ENCODE results near the gene DACH2. TPM values are rescaled to one million over a fixed set of nuclear protein-coding genes. Genes with fewer than 3 reads are reported as not detected.

Gene DACH2
- total RNA-seq, 2 donors from 2014 or later: not detected

DNA sequence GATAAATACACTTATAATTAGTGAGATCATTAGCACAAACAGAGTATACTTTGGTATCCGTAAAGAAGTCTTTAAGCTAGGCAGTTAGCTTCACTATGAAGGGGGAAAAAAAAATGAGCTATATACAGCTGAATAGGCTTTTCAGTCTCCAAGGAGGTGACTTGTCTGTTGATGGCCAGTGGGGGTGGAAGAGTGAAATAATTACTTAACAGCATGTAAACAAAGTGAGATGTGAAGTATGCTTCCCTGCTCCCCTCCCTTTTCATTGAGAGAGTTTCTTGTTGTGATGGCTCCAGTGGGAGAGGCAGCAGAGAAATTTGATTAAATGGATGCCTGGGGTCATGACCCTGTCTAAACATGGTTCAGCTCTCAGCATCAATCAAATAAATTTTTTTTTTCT is 180.9 kb downstream of the DACH2 start:
- no peaks in the 10 kb centered on the region for H3K36me3 ChIP-seq
- DNase-seq (ENCODE audit: low spot score): no peak
- no peak overlapping the region for H3K27ac ChIP-seq
- H3K9me3 ChIP-seq: no peaks in the 10 kb centered on the region
- TF ChIP-seq, protein P1, sequence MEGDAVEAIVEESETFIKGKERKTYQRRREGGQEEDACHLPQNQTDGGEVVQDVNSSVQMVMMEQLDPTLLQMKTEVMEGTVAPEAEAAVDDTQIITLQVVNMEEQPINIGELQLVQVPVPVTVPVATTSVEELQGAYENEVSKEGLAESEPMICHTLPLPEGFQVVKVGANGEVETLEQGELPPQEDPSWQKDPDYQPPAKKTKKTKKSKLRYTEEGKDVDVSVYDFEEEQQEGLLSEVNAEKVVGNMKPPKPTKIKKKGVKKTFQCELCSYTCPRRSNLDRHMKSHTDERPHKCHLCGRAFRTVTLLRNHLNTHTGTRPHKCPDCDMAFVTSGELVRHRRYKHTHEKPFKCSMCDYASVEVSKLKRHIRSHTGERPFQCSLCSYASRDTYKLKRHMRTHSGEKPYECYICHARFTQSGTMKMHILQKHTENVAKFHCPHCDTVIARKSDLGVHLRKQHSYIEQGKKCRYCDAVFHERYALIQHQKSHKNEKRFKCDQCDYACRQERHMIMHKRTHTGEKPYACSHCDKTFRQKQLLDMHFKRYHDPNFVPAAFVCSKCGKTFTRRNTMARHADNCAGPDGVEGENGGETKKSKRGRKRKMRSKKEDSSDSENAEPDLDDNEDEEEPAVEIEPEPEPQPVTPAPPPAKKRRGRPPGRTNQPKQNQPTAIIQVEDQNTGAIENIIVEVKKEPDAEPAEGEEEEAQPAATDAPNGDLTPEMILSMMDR (IDR thresholded peaks at IDR 0.05): no peak
- H3K27me3 ChIP-seq (replicated peaks; ENCODE audit: insufficient read depth): no peaks in the 10 kb centered on the region
- no peak overlapping the region for H3K4me3 ChIP-seq
- no peak for ATAC-seq (ENCODE audit: insufficient number of reproducible peaks, low FRiP score, low read depth)
- H3K4me1 ChIP-seq (ENCODE audit: control insufficient read depth in 1 of 2, low read depth in 2 of 2): no peaks in the 10 kb centered on the region

DNA sequence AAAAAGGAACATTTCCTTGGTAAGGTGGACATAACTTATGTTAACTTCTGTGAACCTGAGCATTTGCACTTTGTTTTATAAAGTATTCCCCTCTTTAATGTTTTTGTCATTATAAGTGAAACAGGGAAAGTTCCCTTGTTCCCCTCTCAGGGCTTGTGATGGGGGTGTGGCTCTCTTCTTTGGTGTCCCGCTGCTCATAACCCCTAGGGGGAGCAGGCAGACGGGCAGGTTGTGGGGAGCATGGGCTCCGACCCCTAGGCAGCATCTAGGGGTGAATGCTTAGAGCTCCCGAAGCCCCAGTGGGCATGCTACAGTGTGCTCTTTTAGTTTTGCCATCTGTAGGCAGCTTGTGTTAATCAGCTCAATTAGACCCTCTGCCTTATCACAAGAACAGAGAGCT is 200.4 kb downstream of the DACH2 start:
- Histone ChIP-seq H3K9me3 (no peaks in the 10 kb centered on the region), H3K36me3 (no peaks in the 10 kb centered on the region), H3K4me1 (ENCODE audit: control insufficient read depth in 1 of 2, low read depth in 2 of 2) (no peaks in the 10 kb centered on the region), H3K27ac (no peak overlapping the region), H3K27me3 (replicated peaks; ENCODE audit: insufficient read depth) (no peaks in the 10 kb centered on the region), H3K4me3 (no peak overlapping the region)
- TF ChIP-seq, protein P1 (IDR thresholded peaks at IDR 0.05): no peak
- DNase-seq (ENCODE audit: low spot score) (no peak), ATAC-seq (ENCODE audit: insufficient number of reproducible peaks, low FRiP score, low read depth) (no peak)

DNA sequence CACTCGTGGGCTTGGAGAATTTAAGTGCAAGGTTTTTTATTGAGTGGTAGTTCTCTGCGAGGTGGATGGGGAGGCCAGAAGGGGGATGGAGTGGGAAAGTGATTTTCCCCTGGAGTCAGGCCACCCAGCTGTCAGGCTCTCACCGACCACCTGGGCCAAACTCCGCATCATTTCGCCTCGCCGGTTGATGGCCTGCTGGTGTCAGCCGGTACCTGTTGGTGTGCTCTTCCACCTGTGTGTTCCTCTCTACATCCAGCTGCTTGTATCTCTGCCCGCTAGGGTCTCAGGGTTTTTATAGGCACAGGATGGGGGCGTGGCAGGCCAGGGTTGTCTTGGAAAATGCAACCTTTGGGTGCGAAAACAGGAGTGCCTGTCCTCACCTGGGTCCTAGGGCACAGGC is 200.9 kb downstream of the DACH2 start:
- Histone ChIP-seq H3K27ac (no peak overlapping the region), H3K9me3 (no peaks in the 10 kb centered on the region), H3K4me3 (no peak overlapping the region), H3K27me3 (replicated peaks; ENCODE audit: insufficient read depth) (no peaks in the 10 kb centered on the region), H3K4me1 (ENCODE audit: control insufficient read depth in 1 of 2, low read depth in 2 of 2) (no peaks in the 10 kb centered on the region), H3K36me3 (no peaks in the 10 kb centered on the region)
- ATAC-seq (ENCODE audit: insufficient number of reproducible peaks, low FRiP score, low read depth): no peak
- no peak for DNase-seq (ENCODE audit: low spot score)
- TF ChIP-seq, protein P1 (IDR thresholded peaks at IDR 0.05): no peak

DNA sequence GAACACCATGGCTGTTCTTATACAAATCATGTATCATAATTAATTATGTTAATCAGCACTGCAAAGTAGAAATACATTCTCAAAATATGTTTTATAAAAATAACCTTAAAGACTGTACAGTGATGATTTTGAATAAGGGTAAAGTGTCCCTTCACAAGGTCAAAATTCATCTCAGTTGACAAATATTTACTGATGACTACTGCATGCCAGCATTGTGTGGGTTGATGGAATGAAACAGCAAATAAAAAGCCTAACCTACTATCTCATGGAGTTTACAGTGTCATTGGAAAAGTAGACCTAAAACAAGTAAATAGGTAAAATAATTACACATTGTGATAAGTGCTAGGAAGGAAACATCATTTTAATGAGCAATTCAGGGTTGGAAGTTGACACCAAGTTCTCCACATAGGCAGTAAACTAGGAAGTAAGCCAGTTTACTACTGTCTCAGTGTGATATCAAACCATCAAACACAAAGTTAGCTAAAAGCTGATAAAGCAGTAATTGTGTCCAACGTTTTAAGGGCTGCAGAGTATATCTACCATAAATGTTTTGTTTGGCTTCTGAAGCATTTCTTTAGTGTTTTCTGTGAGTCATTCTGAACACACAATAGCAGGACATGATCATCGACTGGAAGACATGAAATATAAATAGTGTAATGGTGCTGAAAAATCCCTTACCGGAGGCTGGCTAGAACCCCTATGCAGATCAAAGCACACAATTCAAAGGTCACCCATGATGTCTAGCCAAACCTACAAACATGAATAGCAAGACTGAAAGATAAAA is 221.8 kb downstream of the DACH2 start:
- Histone ChIP-seq H3K27ac (no peak overlapping the region), H3K4me3 (no peak overlapping the region), H3K36me3 (no peaks in the 10 kb centered on the region), H3K27me3 (replicated peaks; ENCODE audit: insufficient read depth) (no peaks in the 10 kb centered on the region), H3K9me3 (no peaks in the 10 kb centered on the region), H3K4me1 (ENCODE audit: control insufficient read depth in 1 of 2, low read depth in 2 of 2) (no peaks in the 10 kb centered on the region)
- TF ChIP-seq, protein P1 (IDR thresholded peaks at IDR 0.05): no peak
- ATAC-seq (ENCODE audit: insufficient number of reproducible peaks, low FRiP score, low read depth) (no peak), DNase-seq (ENCODE audit: low spot score) (no peak)

DNA sequence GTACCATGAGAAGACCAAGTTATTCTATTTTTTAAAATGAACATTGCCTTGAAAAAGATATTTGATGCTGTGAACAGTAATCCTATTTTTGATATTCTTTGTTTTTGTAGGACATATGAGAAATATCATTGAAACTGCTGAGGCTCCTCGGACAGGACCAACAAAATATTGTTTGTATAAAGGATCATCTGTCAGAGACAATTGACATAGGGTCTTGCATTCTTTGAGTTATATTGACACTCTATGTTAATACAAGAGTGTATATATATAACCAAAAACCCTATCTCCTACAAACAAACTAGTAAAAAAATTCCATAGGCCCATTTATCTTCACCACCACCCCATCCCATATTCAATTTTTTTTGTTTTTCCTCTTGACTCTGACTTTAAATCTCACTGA is 222.7 kb downstream of the DACH2 start:
- H3K9me3 ChIP-seq: no peaks in the 10 kb centered on the region
- no peaks in the 10 kb centered on the region for H3K27me3 ChIP-seq (replicated peaks; ENCODE audit: insufficient read depth)
- no peak for ATAC-seq (ENCODE audit: insufficient number of reproducible peaks, low FRiP score, low read depth)
- no peak for DNase-seq (ENCODE audit: low spot score)
- TF ChIP-seq, protein P1 (IDR thresholded peaks at IDR 0.05): no peak
- no peak overlapping the region for H3K4me3 ChIP-seq
- H3K27ac ChIP-seq: no peak overlapping the region
- H3K4me1 ChIP-seq (ENCODE audit: control insufficient read depth in 1 of 2, low read depth in 2 of 2): no peaks in the 10 kb centered on the region
- no peaks in the 10 kb centered on the region for H3K36me3 ChIP-seq
